ENCODE measurements around the gene CLCN1. TPM values are rescaled to one million over a fixed set of nuclear protein-coding genes. Genes with fewer than 3 reads are reported as not detected.
"Not testable (repeated sequence)": the region's sequence is repeated elsewhere in the genome, so short reads cannot be mapped to it uniquely, and the experiment has no call there.

Gene CLCN1
- 2.5 TPM for polyA plus RNA-seq (ENCODE audit: insufficient read length)

DNA sequence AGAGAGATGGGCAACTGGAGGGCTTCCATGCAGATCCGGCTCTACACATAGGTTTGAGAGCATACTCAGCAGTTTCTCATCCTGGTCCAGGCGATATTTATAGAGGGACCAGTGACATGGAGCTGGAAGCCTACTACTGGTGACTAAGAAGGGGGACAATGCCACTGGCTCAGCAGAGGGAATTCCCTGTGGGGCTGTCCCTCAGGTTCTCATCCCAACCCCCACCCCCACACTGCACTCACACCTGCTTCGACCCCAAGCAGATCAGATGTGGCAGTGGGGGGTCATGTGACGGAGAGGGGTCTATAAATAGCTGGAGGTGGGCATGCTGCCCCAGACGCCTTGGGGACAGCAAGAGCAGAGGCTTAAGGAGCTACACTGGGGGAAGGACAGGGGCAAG, at the start of gene CLCN1:
CLCN1 (plus strand) TSS at position 336 of the 400 bp plus-strand sequence. CDS start 102 bp downstream, outside the sequence.
- DNase-seq: no peak

DNA sequence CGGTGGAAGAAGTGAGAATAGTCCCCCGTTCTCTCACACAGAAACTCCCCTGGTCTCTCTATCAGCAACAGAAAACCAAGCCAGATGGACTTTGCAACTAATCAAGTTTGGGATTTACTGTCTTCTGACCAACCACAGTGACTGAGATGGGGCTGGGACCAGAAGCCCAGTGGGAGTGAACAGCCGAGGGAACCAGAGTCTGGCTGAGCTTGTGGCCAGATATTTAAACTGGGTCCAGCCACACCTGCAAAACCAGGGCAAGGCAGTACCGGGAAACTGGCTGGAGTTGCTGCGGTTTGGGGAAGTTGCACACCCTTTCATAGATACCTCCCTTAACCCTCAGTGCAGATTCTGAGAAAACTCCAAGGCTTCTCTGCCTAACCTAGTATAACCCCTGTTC, 46.7 kb upstream of the CLCN1 start:
- no peak for DNase-seq

DNA sequence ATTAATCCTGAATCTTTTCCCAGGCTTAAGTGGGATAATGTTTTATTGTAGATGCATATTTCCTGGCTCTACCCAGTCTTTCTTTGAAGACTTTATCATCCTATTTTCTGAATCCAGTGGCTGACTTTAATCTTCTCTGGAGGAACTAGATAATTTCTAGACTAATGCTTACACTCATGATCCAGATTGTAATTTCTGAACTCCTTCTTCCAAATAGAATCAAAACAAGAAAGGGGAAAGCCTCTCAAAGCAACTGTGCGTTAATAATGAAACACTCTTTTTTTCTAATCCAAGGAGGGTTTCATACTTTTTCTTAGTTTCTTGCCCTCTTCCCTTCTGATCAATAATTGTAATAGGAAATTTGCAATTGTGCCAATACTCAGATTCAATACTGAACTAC, 44.7 kb upstream of the CLCN1 start:
- no peak for DNase-seq

DNA sequence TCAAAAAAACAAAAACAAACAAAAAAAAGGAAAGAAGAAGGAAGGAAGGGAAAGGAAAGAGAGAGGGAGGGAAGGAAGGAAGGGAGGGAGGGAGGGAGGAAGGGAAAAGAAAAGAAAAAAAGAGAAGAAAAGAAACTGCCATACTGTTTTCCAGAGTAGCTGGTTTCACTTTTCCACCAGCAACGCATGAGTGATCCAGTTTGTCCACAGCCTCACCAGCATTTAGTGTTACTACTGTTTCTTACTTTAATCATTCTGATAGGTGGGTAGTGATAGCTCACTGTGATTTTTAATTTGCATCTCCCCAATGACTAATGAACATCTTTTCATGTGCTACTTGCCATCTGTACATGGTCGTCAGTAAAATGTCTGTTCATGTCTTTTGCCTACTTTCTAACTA, 43.0 kb upstream of the CLCN1 start:
- DNase-seq: no peak

DNA sequence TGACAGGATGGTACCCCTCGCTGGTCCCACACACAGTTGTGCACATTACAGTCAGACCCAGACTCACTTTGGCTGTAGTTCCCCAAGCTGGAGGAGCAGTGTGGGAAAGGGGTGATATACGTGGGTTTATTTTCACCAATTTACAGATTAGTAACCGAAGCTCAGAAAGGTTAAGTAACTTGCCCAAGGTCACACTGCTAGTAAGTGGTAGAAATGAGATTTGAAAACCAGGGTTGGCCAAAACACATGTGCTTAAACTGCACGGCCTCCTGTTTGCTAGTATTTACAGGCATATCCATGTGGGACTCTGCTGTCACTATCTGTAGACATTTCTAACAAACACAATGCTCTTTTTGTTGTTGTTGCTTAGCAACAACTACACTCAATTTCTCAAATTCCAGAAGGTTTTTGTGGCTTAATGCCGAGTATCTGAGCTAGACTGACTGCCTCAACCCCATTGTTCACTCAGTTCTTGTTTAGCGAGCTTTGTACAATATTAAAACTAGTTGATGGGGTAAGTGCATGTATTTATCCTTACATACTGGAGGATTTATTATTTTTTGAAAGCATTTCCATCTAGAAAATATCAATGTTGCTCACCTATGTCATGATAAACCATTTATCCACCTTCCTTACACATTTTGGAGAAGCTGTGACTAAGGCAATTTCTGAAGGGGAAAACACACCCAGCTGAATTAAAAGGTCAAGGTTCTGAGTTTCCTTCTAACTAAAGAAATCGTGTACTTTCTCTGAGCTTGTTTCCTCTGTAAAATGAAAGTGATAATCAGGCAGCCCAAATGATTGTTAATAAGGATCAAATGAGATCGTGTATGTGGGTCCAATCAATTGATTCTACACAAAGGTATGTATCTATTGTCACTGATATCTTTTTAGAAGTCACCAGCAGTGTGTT, 36.5 kb upstream of the CLCN1 start:
- peak; percentile 67 for DNase-seq

DNA sequence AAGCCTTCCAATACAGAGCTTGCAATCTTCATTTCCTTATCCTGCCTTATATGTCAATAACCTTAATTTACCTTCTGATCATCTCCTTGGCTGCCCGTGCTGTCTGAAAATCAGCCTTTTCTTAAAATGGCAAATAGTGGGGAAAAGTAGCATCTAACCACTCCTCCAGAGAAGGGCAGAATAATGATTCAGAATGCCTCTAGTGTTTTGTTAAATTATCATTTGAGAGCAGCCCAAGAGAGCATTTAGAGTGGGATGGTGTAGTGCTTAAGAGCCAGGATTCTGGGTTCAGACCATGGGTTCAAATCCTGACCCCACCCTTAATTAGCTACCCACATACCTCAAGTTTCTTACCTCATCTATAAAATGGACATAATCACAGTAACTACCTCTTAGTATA, 35.8 kb upstream of the CLCN1 start:
- DNase-seq: no peak

DNA sequence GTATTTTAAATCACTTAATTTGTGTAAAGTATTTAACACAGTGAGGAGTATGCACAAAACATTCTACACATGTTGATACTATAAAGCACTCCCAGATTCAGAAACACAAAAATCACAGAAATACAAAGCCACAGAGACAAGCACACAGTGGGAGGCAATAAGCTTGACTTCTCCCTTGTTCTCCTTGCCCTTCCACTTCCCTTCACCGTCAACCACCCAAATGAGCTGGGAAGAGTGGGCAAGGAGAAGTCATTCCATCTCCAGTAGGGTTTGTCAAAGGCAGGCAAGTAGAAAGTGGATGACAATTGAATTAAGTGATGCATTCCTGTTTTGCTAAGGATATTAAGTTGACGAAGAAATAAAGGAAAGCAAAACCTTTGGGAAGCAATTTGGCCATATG, 35.3 kb upstream of the CLCN1 start:
- DNase-seq: no peak

DNA sequence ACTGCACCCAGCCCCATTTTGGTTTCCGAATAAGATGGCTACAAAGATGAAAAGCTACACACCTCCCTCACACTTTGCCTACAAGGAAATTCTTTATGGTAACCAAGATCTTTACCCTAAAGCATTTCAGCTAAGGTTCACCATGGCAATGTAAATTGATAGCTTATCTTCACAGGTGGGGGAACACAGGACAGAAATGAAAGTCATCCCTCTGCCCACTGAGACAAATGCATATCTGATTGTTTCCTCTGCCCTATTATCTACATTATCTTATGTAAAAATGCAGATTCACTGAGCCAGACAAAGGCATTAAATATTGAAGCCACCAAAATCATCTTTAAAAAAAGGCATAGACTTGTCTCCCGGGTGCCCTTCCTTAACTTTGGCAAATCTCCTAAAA, 34.4 kb upstream of the CLCN1 start:
- no peak for DNase-seq

DNA sequence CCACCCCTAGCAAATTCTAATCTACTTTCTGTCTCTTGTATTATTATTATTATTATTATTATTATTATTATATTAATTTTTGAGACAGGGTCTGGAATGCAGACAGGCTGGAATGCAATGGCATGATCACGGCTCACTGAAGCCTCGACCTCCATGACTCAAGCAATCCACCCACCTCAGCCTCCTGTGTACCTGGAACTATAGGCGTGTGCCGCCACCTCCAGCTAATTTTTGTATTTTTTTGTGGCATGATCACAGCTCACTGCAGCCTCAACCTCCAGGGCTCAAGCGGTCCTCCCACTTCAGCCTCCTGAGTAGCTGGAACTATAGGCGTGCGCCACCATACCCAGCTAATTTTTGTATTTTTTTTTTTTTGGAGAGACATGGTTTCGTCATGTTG, 33.8 kb upstream of the CLCN1 start:
- DNase-seq: no peak

DNA sequence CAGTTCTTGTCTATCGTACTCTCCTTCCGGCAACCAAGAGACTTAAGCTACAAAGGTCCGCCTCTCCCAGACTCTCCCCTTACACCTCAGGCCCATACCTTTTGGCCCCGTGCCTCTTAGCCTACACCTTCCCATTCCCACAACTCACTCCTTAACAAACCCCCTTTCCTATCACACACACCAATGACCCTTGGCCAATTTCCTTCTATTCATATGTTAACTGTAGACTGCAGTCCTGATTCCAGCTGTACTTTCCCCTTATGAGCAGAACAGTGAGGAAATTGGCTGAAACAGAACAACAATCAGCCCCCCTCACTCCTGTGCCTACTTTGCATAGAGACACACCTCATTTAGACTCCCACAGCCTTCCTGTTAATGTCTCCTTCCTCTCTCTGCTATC, 32.5 kb upstream of the CLCN1 start:
- no peak for DNase-seq

DNA sequence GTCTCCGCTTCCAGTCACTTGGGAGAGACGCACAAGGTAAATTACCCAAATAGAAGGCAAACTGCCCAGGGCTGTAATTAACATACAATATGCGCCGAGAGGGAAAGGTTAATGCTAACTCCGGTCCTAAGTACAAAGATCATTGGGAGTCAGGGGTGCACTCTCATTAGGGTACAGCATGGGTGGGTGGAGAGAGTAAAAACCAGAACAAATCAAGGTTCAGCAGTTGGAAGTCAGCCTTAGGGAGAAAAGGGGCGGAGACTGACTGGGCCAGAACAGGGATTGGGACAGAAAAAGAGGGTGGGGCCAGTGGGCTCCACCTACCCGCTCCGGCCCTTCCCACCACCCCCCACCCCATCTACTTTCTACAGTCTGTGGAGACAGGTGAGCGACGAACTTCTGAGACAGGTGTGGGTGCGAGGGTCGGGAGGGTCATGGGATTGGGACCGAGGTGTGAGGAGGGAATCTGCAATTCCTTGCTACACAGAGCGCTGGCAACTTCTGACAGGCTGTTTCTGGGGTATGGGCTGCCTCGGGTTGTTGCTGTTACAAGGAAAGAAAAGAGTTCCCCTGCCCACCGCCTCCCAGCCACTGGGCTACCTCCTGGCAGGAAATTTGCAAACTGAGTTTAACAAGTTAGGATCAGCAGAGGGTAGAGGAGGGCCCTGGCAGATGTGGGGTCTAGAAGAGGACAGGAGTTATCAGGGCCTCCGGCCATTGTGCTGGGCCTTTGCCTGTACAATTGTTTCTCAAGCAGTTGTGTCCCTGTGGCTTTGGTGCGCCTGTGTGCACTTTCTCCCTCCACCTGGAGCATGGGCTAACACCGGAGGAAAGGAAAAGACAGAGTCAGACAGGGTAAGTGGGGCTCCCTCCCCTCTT, 31.1 kb upstream of the CLCN1 start, which contains the start of gene TMEM139:
TMEM139 (plus strand) TSS at position 368 of the 879 bp plus-strand sequence. CDS start 1,000 bp downstream, outside the sequence.
- no peak for DNase-seq

DNA sequence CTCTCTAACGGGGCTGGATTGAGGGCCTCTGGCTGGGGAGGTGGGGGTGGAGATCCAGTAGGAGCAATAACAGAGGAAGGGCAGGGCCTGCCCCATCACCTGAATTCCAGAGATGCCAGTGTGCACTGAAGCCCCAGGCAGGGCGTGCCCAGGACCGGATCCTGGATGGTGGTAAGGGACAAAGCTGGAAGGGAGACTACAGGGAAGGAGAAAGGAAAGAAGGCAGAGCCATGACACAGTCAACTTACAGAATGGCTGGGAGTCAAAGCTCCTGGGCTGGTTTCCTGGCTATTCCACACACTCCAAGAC, 30.5 kb upstream of the CLCN1 start:
- DNase-seq: no peak

DNA sequence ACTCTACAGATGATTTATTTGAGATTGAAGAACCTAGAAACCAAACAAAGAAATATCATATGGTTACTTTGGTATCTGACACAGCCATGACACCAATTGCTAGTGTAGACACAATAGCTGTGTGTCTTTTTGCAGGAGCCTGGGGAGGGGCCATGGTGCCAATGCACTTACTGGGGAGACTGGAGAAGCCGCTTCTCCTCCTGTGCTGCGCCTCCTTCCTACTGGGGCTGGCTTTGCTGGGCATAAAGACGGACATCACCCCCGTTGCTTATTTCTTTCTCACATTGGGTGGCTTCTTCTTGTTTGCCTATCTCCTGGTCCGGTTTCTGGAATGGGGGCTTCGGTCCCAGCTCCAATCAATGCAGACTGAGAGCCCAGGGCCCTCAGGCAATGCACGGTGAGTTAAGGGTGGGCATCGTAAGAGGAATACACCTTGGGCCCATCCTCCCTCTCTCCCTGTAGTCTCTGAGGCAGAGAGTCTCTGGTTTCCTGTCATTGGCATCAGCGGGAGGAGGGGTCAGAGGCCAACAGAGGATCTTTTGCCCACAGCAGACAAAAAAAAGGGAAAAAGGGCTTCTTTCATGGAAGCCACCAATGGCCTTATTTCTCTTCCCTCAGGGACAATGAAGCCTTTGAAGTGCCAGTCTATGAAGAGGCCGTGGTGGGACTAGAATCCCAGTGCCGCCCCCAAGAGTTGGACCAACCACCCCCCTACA, 29.9 kb upstream of the CLCN1 start:
- no peak for DNase-seq

DNA sequence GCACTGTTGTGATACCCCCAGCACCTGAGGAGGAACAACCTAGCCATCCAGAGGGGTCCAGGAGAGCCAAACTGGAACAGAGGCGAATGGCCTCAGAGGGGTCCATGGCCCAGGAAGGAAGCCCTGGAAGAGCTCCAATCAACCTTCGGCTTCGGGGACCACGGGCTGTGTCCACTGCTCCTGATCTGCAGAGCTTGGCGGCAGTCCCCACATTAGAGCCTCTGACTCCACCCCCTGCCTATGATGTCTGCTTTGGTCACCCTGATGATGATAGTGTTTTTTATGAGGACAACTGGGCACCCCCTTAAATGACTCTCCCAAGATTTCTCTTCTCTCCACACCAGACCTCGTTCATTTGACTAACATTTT, 29.4 kb upstream of the CLCN1 start:
- no peak for DNase-seq

DNA sequence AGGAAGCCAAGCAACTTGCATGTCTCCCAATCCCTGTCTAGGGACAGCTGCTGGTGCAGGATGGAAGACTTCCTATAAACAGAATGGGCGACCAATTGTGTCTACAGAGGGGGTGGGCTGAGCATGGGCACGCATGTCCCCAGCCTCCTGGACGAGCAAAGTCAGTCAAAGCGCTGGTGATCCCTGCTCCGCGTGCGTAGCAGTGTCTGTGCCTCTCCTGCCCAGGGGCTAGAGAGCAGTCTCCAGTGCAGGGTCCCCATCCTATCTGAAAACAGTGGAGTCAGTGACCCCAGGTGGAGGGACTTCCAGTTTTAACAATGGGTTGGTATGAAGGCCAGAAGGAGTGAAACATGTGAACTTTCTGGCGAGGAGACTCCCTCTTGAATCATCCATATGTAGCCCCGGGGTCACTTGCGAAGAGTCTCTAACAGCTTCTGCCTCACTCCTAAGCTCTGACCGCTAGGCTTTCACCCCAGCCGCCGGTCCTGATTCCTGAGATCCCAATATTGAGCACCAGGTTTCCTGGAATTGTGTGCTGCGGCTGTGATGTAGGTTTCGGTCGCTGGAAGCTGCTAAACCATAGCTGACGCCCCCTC, 28.5 kb upstream of the CLCN1 start:
- DNase-seq: no peak

DNA sequence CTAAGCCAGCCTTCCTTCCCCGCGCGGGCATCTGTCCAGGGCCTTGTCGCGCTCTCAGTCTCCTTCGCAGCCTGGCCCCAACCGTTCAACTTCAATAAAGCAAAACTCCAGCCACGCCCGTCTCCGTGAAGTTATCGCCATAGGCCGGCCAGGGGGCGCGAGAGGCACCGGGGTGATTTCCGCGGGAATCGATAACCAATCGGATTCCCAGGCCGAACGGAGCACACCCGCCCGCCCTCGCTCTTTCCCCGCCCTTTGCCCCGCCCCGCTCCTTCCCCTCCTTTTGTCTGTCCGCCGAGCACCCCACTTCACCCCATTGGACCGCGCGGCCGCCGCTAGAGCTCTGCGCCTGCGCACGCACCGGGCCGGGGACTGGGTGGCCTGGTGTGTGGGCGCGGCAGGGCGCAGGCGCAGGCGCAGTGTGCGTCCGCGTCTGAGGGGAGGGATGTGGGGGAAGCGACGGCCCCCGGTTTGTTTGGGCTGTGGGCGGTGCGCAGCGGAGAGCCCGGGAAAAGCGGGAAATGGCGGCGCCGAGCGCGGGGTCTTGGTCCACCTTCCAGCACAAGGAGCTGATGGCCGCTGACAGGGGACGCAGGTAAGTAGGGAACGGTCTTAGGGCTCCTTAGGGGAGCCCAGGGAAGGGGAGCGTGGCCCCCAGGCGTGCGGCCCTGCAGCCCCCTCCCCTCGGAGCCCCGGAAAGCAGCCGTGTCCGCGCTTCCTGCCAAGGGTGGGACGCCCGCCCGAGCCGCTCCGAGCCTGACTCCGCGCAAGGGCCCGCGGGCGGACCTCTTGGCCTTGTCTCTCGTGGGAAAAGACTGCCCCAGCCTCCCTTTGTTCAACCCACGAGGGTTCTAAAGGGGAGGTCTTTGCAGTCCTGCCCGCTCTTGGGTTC, 27.7 kb upstream of the CLCN1 start, which contains the start of gene CASP2:
CASP2 (plus strand) TSS at position 417 of the 892 bp plus-strand sequence; CDS start at position 522, 105 bp downstream.
- peak; percentile 99 for DNase-seq

DNA sequence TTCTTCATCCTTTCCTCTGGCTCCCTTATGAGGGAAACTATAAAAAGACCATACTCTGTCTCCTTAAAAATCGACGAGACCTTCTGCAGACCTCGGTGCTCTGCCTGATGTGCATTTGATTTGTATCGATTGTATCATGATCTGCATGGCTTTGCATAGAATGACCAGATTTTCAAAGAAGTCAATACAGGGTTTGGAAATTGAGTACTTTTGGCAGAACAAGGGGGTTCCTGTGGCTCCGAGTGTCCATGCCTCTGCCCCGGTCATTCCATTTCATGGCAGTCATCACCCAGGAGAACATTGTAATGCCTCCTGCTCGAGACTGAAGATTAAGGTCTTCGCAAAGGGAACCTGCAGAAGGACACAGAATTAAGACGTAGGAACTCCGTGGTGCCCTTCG, 27.1 kb upstream of the CLCN1 start:
- DNase-seq: no peak

DNA sequence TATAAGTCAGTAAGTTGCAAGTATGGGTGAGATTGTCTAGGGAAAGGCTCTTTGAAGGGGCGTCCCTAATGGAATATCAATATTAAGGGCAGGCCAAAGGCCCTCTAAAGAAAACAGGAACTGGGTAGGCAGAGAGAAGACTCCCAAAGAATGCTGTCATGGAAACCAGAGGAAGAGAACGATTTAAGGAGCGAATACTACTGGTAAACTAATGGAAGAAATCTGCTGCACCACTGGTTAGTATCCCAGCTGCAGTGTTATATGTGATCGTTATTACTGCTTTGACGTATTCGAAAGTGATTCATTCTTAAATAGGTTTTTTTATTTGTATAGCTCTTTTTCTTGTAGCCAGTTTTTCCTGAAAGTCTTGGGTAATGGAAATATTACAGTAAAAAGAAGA, 26.5 kb upstream of the CLCN1 start:
- DNase-seq: no peak

DNA sequence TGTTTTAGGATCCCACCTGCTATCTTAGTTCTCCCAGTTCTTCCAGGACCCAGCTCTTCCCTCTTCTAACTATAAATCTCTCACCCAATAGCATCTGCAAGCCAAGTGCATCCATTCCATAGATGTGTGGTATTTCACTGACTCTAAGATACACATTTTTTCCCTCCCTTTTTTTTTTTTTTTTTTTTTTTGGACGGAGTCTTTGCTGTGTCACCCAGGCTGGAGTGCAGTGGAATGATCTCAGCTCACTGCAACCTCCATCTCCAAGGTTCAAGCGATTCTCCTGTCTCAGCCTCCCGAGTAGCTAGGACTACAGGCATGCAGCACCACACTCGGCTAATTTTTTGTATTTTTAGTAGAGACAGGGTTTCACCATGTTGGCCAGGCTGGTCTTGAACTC, 26.0 kb upstream of the CLCN1 start:
- DNase-seq: not testable (repeated sequence)

DNA sequence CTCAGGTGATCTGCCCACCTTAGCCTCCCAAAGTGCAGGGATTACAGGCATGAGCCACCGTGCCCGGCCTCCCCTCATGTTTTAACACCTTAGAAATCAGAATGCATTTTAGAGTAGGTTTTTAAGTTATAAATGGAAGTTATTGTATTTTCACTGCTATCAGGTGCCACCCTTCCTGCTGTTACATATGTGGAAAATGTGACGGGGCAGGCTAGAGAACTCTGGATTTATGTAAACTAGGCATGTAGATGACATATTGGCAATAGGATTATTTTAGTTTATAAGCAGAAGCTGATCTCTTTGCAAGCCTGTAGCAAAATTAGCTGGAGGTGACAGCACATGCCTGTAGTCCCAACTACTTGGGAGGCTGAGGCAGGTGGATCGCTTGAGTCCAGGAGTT, 25.6 kb upstream of the CLCN1 start:
- DNase-seq: no peak

DNA sequence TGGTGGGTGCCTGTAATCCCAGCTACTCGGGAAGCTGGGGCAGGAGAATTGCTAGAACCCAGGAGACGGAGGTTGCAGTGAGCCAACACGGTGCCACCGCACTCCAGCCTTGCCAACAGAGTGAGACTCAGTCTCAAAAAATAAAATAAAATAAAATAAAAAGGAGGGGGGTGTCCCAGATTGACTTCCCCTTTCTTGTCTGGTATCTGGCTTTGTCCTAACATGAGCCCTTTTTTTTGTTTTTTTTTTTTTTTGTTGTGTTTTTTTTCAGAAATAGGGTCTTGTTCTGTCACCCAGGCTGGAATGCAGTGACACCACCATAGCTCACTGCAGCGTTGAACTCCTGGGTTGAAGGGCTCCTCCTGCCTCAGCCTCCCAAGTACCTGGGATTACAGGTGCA, 23.0 kb upstream of the CLCN1 start:
- no peak for DNase-seq
